MM.1S (cell line): Measurements from ENCODE around the gene RBM23.

Experiments
- CTCF ChIP-seq: fragments of 300-600 bp; sonication (generic); IDR thresholded peaks from 2 replicates; pipeline ENCODE4 v1.5.1; 2016; ENCODE audit warnings: antibody characterized with exemption, low read length, mixed read lengths
- EZH2 ChIP-seq: fragments of 300-600 bp; sonication (generic); optimal IDR thresholded peaks from 2 replicates; pipeline ENCODE3; 2017; ENCODE audit warnings: low read depth, mild to moderate bottlenecking, antibody characterized with exemption, low read length, mixed read lengths
- EZH2phosphoT487 ChIP-seq: fragments of 300-600 bp; sonication (generic); IDR thresholded peaks from 2 replicates; pipeline ENCODE4 v1.6.1; 2018; ENCODE audit warnings: antibody characterized with exemption, low read length

GRCh38 chr14:22893706-22894105 lies 25.2 kb downstream of the RBM23 start:
- TF ChIP-seq CTCF (no peak), EZH2 (no peak), EZH2phosphoT487 (no peak)
